ENCODE measurements around the gene FA2H.

FA2H gene

DNA sequence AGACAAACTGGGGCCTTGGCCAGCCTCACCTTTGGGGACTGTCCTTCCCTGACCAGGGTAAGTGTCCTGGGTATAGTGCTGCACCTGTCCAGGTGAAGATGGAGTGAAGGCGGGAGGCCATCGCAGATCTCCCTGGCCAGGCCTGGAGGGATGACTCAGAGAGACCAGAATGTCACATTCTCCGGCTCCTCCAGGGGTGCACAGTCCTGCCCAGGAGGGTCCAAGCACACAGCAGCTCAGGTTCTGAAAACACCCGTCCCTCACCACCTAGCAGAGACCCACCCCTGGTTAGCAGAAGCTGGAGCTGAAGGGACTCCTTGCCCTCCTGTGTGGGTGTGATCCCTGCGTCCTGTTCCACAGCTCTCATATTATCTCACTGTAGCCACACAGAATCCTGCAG, 21.9 kb downstream of the FA2H start:
- H3K27ac ChIP-seq (ENCODE audit: low read length), result no peak overlapping the region
- no peak overlapping the region for H3K4me3 ChIP-seq (ENCODE audit: low read depth in 1 of 2, low read length in 2 of 2)
- H3K4me1 ChIP-seq (ENCODE audit: insufficient read depth, low read length), result no peaks in the 10 kb centered on the region
- H3K27me3 ChIP-seq (ENCODE audit: insufficient read depth, low read length, poor library complexity), result no peaks in the 10 kb centered on the region
- H3K79me2 ChIP-seq (ENCODE audit: insufficient read depth, low read length), result no peaks in the 10 kb centered on the region
- ATAC-seq (ENCODE audit: insufficient read depth, low read depth) (no peak), DNase-seq (no peak)
- H3K4me2 ChIP-seq (ENCODE audit: insufficient read depth, low read length), result no peak overlapping the region
- no peaks in the 10 kb centered on the region for H4K20me1 ChIP-seq (ENCODE audit: insufficient read depth, low read length)
- H3K9me3 ChIP-seq (ENCODE audit: insufficient read depth, low read length, severe bottlenecking), result no peaks in the 10 kb centered on the region
- no peak for TF ChIP-seq EZH2 (IDR thresholded peaks at IDR 0.05; ENCODE audit: borderline replicate concordance, low read depth, low read length, severe bottlenecking)
- TF ChIP-seq, protein P1, sequence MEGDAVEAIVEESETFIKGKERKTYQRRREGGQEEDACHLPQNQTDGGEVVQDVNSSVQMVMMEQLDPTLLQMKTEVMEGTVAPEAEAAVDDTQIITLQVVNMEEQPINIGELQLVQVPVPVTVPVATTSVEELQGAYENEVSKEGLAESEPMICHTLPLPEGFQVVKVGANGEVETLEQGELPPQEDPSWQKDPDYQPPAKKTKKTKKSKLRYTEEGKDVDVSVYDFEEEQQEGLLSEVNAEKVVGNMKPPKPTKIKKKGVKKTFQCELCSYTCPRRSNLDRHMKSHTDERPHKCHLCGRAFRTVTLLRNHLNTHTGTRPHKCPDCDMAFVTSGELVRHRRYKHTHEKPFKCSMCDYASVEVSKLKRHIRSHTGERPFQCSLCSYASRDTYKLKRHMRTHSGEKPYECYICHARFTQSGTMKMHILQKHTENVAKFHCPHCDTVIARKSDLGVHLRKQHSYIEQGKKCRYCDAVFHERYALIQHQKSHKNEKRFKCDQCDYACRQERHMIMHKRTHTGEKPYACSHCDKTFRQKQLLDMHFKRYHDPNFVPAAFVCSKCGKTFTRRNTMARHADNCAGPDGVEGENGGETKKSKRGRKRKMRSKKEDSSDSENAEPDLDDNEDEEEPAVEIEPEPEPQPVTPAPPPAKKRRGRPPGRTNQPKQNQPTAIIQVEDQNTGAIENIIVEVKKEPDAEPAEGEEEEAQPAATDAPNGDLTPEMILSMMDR (IDR thresholded peaks at IDR 0.05; ENCODE audit: borderline replicate concordance, extremely low read depth, low read length, poor library complexity, severe bottlenecking), result no peak
- no peak overlapping the region for H2AFZ ChIP-seq (ENCODE audit: low read depth, low read length)
- no peaks in the 10 kb centered on the region for H3K36me3 ChIP-seq (ENCODE audit: insufficient read depth, low read length)
- no peak overlapping the region for H3K9ac ChIP-seq (ENCODE audit: low read depth, low read length)

DNA sequence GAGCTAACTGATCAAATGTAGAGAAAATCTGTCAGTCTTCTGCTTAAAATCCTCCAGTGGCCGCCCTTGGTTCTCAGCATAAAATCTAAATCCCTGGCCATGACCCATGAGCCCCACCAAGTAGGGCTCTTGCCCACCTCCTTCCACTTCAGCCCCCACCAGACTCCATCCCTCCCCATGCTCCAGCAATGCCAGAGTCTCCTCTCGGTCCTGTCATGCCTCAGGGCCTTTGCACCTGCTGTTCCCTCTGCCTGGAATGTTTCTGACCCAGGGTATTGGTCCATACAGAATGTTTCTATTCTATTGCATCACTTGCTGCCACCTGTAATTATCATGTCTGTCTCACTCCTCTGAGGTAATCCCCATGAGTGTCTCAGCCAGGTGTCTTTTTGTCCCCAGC, 22.4 kb downstream of the FA2H start:
- no peaks in the 10 kb centered on the region for H3K9me3 ChIP-seq (ENCODE audit: insufficient read depth, low read length, severe bottlenecking)
- H4K20me1 ChIP-seq (ENCODE audit: insufficient read depth, low read length), result no peaks in the 10 kb centered on the region
- no peaks in the 10 kb centered on the region for H3K79me2 ChIP-seq (ENCODE audit: insufficient read depth, low read length)
- H3K4me2 ChIP-seq (ENCODE audit: insufficient read depth, low read length), result no peak overlapping the region
- ATAC-seq (ENCODE audit: insufficient read depth, low read depth), result no peak
- H3K27ac ChIP-seq (ENCODE audit: low read length), result no peak overlapping the region
- H3K9ac ChIP-seq (ENCODE audit: low read depth, low read length), result no peak overlapping the region
- H3K36me3 ChIP-seq (ENCODE audit: insufficient read depth, low read length), result no peaks in the 10 kb centered on the region
- H3K4me3 ChIP-seq (ENCODE audit: low read depth in 1 of 2, low read length in 2 of 2), result no peak overlapping the region
- no peak for DNase-seq
- no peaks in the 10 kb centered on the region for H3K4me1 ChIP-seq (ENCODE audit: insufficient read depth, low read length)
- no peak overlapping the region for H2AFZ ChIP-seq (ENCODE audit: low read depth, low read length)
- TF ChIP-seq EZH2 (IDR thresholded peaks at IDR 0.05; ENCODE audit: borderline replicate concordance, low read depth, low read length, severe bottlenecking), result no peak
- TF ChIP-seq, protein P1 (IDR thresholded peaks at IDR 0.05; ENCODE audit: borderline replicate concordance, extremely low read depth, low read length, poor library complexity, severe bottlenecking), result no peak
- H3K27me3 ChIP-seq (ENCODE audit: insufficient read depth, low read length, poor library complexity), result no peaks in the 10 kb centered on the region

DNA sequence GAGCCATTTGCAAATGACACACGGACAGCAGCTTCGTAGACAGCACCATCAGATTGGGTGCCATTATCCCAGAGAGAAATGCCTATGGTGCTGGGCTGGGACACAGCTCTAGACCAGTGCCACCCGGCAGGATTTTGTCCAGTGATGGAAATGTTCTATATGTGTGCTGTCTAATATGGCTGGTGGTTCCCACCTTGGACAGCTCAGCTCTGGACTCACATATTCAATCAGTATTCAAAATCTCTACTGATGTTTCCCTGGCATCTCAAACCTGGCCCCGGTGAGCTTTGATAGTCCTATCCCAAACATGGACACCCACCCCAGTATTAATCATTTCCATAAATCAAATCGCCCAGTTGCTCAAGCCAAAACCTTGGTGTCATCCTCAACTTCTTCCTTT, 23.0 kb downstream of the FA2H start:
- ATAC-seq (ENCODE audit: insufficient read depth, low read depth), result no peak
- no peaks in the 10 kb centered on the region for H3K27me3 ChIP-seq (ENCODE audit: insufficient read depth, low read length, poor library complexity)

More for the DNA sequence above, 23.0 kb downstream of the FA2H start:
- Histone ChIP-seq H3K9me3 (ENCODE audit: insufficient read depth, low read length, severe bottlenecking) (no peaks in the 10 kb centered on the region), H3K79me2 (ENCODE audit: insufficient read depth, low read length) (no peaks in the 10 kb centered on the region), H3K27ac (ENCODE audit: low read length) (no peak overlapping the region), H3K36me3 (ENCODE audit: insufficient read depth, low read length) (no peaks in the 10 kb centered on the region), H2AFZ (ENCODE audit: low read depth, low read length) (no peak overlapping the region), H3K9ac (ENCODE audit: low read depth, low read length) (no peak overlapping the region), H4K20me1 (ENCODE audit: insufficient read depth, low read length) (no peaks in the 10 kb centered on the region), H3K4me3 (ENCODE audit: low read depth in 1 of 2, low read length in 2 of 2) (no peak overlapping the region), H3K4me2 (ENCODE audit: insufficient read depth, low read length) (no peak overlapping the region), H3K4me1 (ENCODE audit: insufficient read depth, low read length) (no peaks in the 10 kb centered on the region)
- no peak for DNase-seq
- TF ChIP-seq, protein P1 (IDR thresholded peaks at IDR 0.05; ENCODE audit: borderline replicate concordance, extremely low read depth, low read length, poor library complexity, severe bottlenecking), result no peak
- no peak for TF ChIP-seq EZH2 (IDR thresholded peaks at IDR 0.05; ENCODE audit: borderline replicate concordance, low read depth, low read length, severe bottlenecking)
